ENCODE data around the gene MRO.

GRCh38 chr18:50850307-50851065, 30.7 kb upstream of the MRO start:
- TF ChIP-seq CTCF (IDR thresholded peaks at IDR 0.05) (no peak), POLR2A (IDR thresholded peaks at IDR 0.05) (no peak)
